OCI-LY3 (cell line): ENCODE results near the gene RBM19.

ENCODE experiments used
- CTCF ChIP-seq: fragments of 200-600, 300-600 bp; sonication (generic); IDR thresholded peaks from 2 replicates; pipeline ENCODE4 v1.5.1; 2014; ENCODE audit warnings: antibody characterized with exemption, low read length, low read depth
- EZH2phosphoT487 ChIP-seq: fragments of 200-600 bp; shearing (Covaris generic); IDR thresholded peaks from 2 replicates; pipeline ENCODE4 v1.6.1; 2018; ENCODE audit warnings: antibody characterized with exemption, mixed run types, low read depth

- TF ChIP-seq CTCF (no peak), EZH2phosphoT487 (no peak)
Observed at GRCh38 chr12:113892556-113892955, 73.6 kb downstream of the RBM19 start.
